RWPE2 (cell line): ENCODE data around the gene C6orf141.
A peak's percentile ranks its signal among the peaks of the same experiment; 100 is the strongest.

Source experiments
- ATAC-seq: fragments of 200-7000 bp; cut with Tn5 transposase; 3 replicates; pipeline ENCODE4 v1.9.1; 2021; ENCODE audit warnings: low read depth
- DNase-seq: peaks from one replicate; pipeline ENCODE4 v3.0.0-alpha.2; 2020; ENCODE audit warnings: low spot score
- H3K27ac ChIP-seq: fragments of 450-650 bp; 2 replicates; pipeline ENCODE4 v1.5.1; 2017; ENCODE audit warnings: mild to moderate bottlenecking; ENCODE audit not compliant: poor library complexity, severe bottlenecking
- H3K27me3 ChIP-seq: fragments of 250-450 bp; sonication (Bioruptor Pico); 2 replicates; pipeline ENCODE4 v1.5.1; 2021; ENCODE audit warnings: mild to moderate bottlenecking, moderate library complexity; ENCODE audit not compliant: insufficient read depth, poor library complexity, severe bottlenecking
- H3K36me3 ChIP-seq: fragments of 250-450 bp; sonication (Bioruptor Pico); 2 replicates; pipeline ENCODE4 v1.5.1; 2020; ENCODE audit warnings: low read depth, mild to moderate bottlenecking, moderate library complexity
- H3K4me1 ChIP-seq: fragments of 250-450 bp; sonication (Bioruptor Pico); 2 replicates; pipeline ENCODE4 v1.5.1; 2021; ENCODE audit warnings: mild to moderate bottlenecking, moderate library complexity; ENCODE audit not compliant: insufficient read depth, poor library complexity, severe bottlenecking
- H3K4me3 ChIP-seq: fragments of 250-450 bp; sonication (Bioruptor Pico); 2 replicates; pipeline ENCODE4 v1.5.1; 2021; ENCODE audit warnings: mild to moderate bottlenecking, moderate library complexity; ENCODE audit not compliant: severe bottlenecking
- H3K9me3 ChIP-seq: fragments of 250-450 bp; sonication (Bioruptor Pico); 2 replicates; pipeline ENCODE4 v1.5.1; 2021; ENCODE audit warnings: mild to moderate bottlenecking, moderate library complexity; ENCODE audit not compliant: severe bottlenecking
- CTCF ChIP-seq: fragments of 450-650 bp; IDR thresholded peaks from one replicate; pipeline ENCODE4 v1.5.1; 2017; ENCODE audit warnings: mild to moderate bottlenecking, moderate library complexity; ENCODE audit not compliant: poor library complexity, severe bottlenecking

The C6orf141 gene

GRCh38 chr6:49550492-49551077 is at the start of gene C6orf141:
Gene C6orf141, plus strand, starts transcription at chr6:49550668. Its CDS starts 125 bp downstream, at chr6:49550793.
- peak; percentile 86 for DNase-seq
- peaks cover 16% of the 10 kb centered on the region for H3K4me1 ChIP-seq
- peak within 1 kb of the TSS; percentile 69 for H3K4me3 ChIP-seq
- H3K27ac ChIP-seq, result peak within 1 kb of the TSS; percentile 95
- peaks cover 30% of the 10 kb centered on the region for H3K36me3 ChIP-seq
- peak; percentile 87 for ATAC-seq
- H3K9me3 ChIP-seq, result no peaks in the 10 kb centered on the region
- no peaks in the 10 kb centered on the region for H3K27me3 ChIP-seq
- TF ChIP-seq CTCF, result no peak

- Histone ChIP-seq H3K36me3 (no peaks in the 10 kb centered on the region), H3K9me3 (no peaks in the 10 kb centered on the region), H3K27ac (no peak overlapping the region), H3K4me1 (no peaks in the 10 kb centered on the region), H3K27me3 (no peaks in the 10 kb centered on the region), H3K4me3 (no peak overlapping the region)
- no peak for TF ChIP-seq CTCF
- ATAC-seq (no peak), DNase-seq (no peak)
Measured at GRCh38 chr6:49504666-49505065, 45.8 kb upstream of the C6orf141 start.

- no peak overlapping the region for H3K4me3 ChIP-seq
- no peak overlapping the region for H3K27ac ChIP-seq
- H3K4me1 ChIP-seq, result no peaks in the 10 kb centered on the region
- no peaks in the 10 kb centered on the region for H3K9me3 ChIP-seq
- H3K27me3 ChIP-seq, result no peaks in the 10 kb centered on the region
- H3K36me3 ChIP-seq, result no peaks in the 10 kb centered on the region
- DNase-seq (no peak), ATAC-seq (no peak)
- no peak for TF ChIP-seq CTCF
Measured at GRCh38 chr6:49506569-49507111, 43.8 kb upstream of the C6orf141 start.

- no peak overlapping the region for H3K27ac ChIP-seq
- no peak overlapping the region for H3K4me3 ChIP-seq
- no peaks in the 10 kb centered on the region for H3K9me3 ChIP-seq
- H3K27me3 ChIP-seq, result no peaks in the 10 kb centered on the region
- H3K4me1 ChIP-seq, result no peaks in the 10 kb centered on the region
- H3K36me3 ChIP-seq, result no peaks in the 10 kb centered on the region
- no peak for TF ChIP-seq CTCF
- no peak for DNase-seq
- ATAC-seq, result no peak
Measured at GRCh38 chr6:49509342-49509741, 41.1 kb upstream of the C6orf141 start.

DNA sequence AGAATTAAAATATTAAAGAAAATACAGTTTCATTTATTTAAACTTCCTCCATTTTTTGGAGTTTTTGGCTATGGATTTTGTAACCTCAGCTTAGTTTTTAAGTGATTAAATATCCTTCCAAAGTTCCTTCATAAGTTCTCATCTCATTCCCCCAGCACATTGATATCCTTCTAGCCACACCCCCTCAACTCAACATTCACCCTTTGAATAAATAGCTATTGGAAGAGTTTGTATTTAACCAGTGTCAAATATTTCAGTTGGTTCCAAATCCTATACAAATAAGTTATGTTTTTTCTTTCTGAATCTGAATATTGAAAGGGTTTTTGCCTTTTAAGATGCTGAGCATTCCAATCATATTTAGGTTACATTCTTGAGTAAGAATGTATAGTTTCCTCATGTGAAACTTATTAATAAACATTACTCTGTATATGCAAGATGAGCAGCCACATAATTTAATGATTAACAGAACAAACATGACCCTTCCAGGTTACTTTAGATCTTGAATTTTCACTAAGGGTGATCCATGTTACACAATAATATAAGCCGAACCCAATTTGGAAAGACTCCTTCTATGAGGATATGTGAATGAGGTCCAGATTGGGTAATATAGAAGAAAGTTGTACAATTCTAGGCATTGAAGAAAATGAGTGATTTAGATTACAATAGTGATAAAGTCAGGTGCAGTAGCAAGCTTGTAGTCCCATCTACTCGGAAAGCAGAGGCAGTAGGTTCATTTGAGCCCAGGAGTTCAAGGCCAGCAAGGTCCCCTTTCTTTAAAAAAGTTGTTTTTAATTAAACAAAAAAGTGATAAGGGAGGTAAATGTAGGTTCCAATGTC is 37.1 kb upstream of the C6orf141 start:
- TF ChIP-seq CTCF, result no peak
- Histone ChIP-seq H3K27ac (no peak overlapping the region), H3K36me3 (no peaks in the 10 kb centered on the region)

More for the DNA sequence above, 37.1 kb upstream of the C6orf141 start:
- Histone ChIP-seq H3K27me3 (no peaks in the 10 kb centered on the region), H3K4me3 (no peak overlapping the region), H3K9me3 (no peaks in the 10 kb centered on the region), H3K4me1 (peaks cover 2% of the 10 kb centered on the region)
- DNase-seq (no peak), ATAC-seq (peak; percentile 41; the same call in 1 of the 3 replicates)
